ENCODE data around the gene MIOS.
"Not testable (repeated sequence)": the region's sequence is repeated elsewhere in the genome, so short reads cannot be mapped to it uniquely, and the experiment has no call there.

Gene MIOS

GRCh38 chr7:7654964-7655715 is 88.5 kb downstream of the MIOS start:
- no peaks in the 10 kb centered on the region for H3K36me3 ChIP-seq (ENCODE audit: control insufficient read depth, low read length)
- no peaks in the 10 kb centered on the region for H3K27me3 ChIP-seq (ENCODE audit: control insufficient read depth, low read length)
- no peak overlapping the region for H3K27ac ChIP-seq (ENCODE audit: low read depth, low read length)
- H3F3A ChIP-seq (ENCODE audit: control insufficient read depth, insufficient read depth), result peaks cover 4% of the 10 kb centered on the region; the same call in 1 of the 2 replicates
- no peak for TF ChIP-seq CTCF (IDR thresholded peaks at IDR 0.05; ENCODE audit: low read depth, low read length, poor library complexity, severe bottlenecking)
- TF ChIP-seq EZH2phosphoT487 (IDR thresholded peaks at IDR 0.05; ENCODE audit: borderline replicate concordance, low read length), result no peak
- no peak overlapping the region for H3K4me3 ChIP-seq (ENCODE audit: low read length)
- no peaks in the 10 kb centered on the region for H4K20me1 ChIP-seq (ENCODE audit: control insufficient read depth, insufficient read depth, low read depth, low read length)
- peaks cover 19% of the 10 kb centered on the region for H3K79me2 ChIP-seq (ENCODE audit: control insufficient read depth, low read length)
- no peaks in the 10 kb centered on the region for H3K9me3 ChIP-seq (ENCODE audit: control insufficient read depth, insufficient read depth, low read length)
- no peaks in the 10 kb centered on the region for H3K4me1 ChIP-seq (ENCODE audit: control insufficient read depth, low read length)
- no peaks in the 10 kb centered on the region for H3K9me2 ChIP-seq (replicated peaks; ENCODE audit: control insufficient read depth, low read length)
- H3K4me2 ChIP-seq (ENCODE audit: low read length), result no peak overlapping the region

GRCh38 chr7:7656459-7656858 is 89.8 kb downstream of the MIOS start:
- not testable (repeated sequence) for H3F3A ChIP-seq (ENCODE audit: control insufficient read depth, insufficient read depth); H3K4me2 ChIP-seq (ENCODE audit: low read length); H3K9me3 ChIP-seq (ENCODE audit: control insufficient read depth, insufficient read depth, low read length)

More at GRCh38 chr7:7656459-7656858, 89.8 kb downstream of the MIOS start:
- not testable (repeated sequence) for H3K36me3 ChIP-seq (ENCODE audit: control insufficient read depth, low read length); H3K27ac ChIP-seq (ENCODE audit: low read depth, low read length); H3K27me3 ChIP-seq (ENCODE audit: control insufficient read depth, low read length); H3K4me1 ChIP-seq (ENCODE audit: control insufficient read depth, low read length); H3K9me2 ChIP-seq (replicated peaks; ENCODE audit: control insufficient read depth, low read length); H4K20me1 ChIP-seq (ENCODE audit: control insufficient read depth, insufficient read depth, low read depth, low read length); H3K4me3 ChIP-seq (ENCODE audit: low read length)
- H3K79me2 ChIP-seq (ENCODE audit: control insufficient read depth, low read length), result peaks cover 21% of the 10 kb centered on the region

Data from DOHH2 (cell line).